ENCODE measurements around the gene TBC1D30.
"Not testable (repeated sequence)": the region's sequence is repeated elsewhere in the genome, so short reads cannot be mapped to it uniquely, and the experiment has no call there.

The TBC1D30 gene

DNA sequence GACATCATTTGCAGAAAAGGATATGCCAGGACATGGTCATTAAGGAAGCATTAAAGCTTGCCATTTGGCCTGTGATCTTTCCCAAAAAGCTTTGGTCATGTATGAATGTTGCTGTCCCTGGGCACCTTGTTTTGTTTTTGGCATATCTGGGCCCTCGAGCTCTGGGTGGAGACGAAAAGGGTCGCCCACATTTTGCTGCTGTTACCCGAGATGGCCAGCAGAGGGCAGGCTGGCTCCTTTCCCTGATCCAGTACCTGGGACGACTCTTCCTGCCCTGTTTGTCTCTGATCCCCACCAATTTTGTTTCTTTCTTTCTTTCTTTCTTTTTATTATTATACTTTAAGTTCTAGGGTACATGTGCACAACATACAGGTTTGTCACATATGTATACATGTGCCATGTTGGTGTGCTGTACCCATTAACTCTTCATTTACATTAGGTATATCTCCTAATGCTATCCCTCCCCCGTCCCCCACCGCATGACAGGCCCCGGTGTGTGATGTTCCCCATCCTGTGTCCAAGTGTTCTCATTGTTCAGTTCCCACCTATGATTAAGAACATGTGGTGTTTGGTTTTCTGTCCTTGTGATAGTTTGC is 22.2 kb upstream of the TBC1D30 start:
- not testable (repeated sequence) for H3K4me1 ChIP-seq (ENCODE audit: control insufficient read depth in 5 of 5, insufficient read depth in 5 of 5, low read length in 5 of 5); H3K27me3 ChIP-seq (ENCODE audit: control insufficient read depth in 5 of 5, insufficient read depth in 4 of 5, low read length in 5 of 5); H3K9ac ChIP-seq (ENCODE audit: low read length in 5 of 5); H3K27ac ChIP-seq (ENCODE audit: low read depth, low read length); H3K4me3 ChIP-seq (ENCODE audit: low read depth in 1 of 5, low read length in 5 of 5); H3K36me3 ChIP-seq (ENCODE audit: control insufficient read depth in 5 of 5, insufficient read depth in 5 of 5, low read length in 5 of 5); H3K9me3 ChIP-seq (ENCODE audit: control insufficient read depth in 5 of 5, low read length in 5 of 5)

DNA sequence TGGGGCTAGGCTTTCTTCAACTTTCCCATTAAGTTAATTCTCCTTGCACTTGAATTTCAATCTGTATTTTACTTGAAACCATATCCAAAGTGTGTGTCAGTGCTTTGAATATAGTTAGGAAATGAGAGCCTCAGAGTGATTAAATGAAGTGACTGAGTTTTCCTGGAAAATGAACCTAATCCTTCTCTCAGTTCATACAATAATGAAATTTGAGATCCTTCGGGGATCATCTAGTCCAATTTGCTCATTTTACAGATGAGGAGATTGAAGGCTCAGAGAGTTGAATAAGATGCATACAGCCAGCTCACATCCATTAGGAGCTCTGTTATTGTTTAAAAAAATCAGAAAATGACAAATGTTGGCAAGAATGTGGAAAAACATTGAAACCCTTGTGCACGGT is 18.3 kb upstream of the TBC1D30 start:
- no peaks in the 10 kb centered on the region for H3K27me3 ChIP-seq (ENCODE audit: control insufficient read depth in 5 of 5, insufficient read depth in 4 of 5, low read length in 5 of 5)

GRCh38 chr12:64806593-64807460 is 17.6 kb upstream of the TBC1D30 start:
- no peak overlapping the region for H3K27ac ChIP-seq (ENCODE audit: low read depth, low read length)
- no peaks in the 10 kb centered on the region for H3K27me3 ChIP-seq (ENCODE audit: control insufficient read depth in 5 of 5, insufficient read depth in 4 of 5, low read length in 5 of 5)
- no peak overlapping the region for H3K4me3 ChIP-seq (ENCODE audit: low read depth in 1 of 5, low read length in 5 of 5)
- peaks cover 0 to 4% (median 3%) of the 10 kb centered on the region in 5 donors for H3K4me1 ChIP-seq (ENCODE audit: control insufficient read depth in 5 of 5, insufficient read depth in 5 of 5, low read length in 5 of 5)
- no peak overlapping the region for H3K9ac ChIP-seq (ENCODE audit: low read length in 5 of 5)
- no peaks in the 10 kb centered on the region for H3K9me3 ChIP-seq (ENCODE audit: control insufficient read depth in 5 of 5, low read length in 5 of 5)
- no peaks in the 10 kb centered on the region for H3K36me3 ChIP-seq (ENCODE audit: control insufficient read depth in 5 of 5, insufficient read depth in 5 of 5, low read length in 5 of 5)

More for the DNA sequence above, 18.3 kb upstream of the TBC1D30 start:
- Histone ChIP-seq H3K9me3 (ENCODE audit: control insufficient read depth in 5 of 5, low read length in 5 of 5) (no peaks in the 10 kb centered on the region), H3K9ac (ENCODE audit: low read length in 5 of 5) (no peak overlapping the region), H3K4me3 (ENCODE audit: low read depth in 1 of 5, low read length in 5 of 5) (no peak overlapping the region), H3K27ac (ENCODE audit: low read depth, low read length) (no peak overlapping the region), H3K36me3 (ENCODE audit: control insufficient read depth in 5 of 5, insufficient read depth in 5 of 5, low read length in 5 of 5) (no peaks in the 10 kb centered on the region), H3K4me1 (ENCODE audit: control insufficient read depth in 5 of 5, insufficient read depth in 5 of 5, low read length in 5 of 5) (peaks cover 0 to 4% (median 3%) of the 10 kb centered on the region in 5 donors)

GRCh38 chr12:64808110-64808509 is 16.3 kb upstream of the TBC1D30 start:
- H3K4me3 ChIP-seq (ENCODE audit: low read depth in 1 of 5, low read length in 5 of 5), result no peak overlapping the region
- no peaks in the 10 kb centered on the region for H3K9me3 ChIP-seq (ENCODE audit: control insufficient read depth in 5 of 5, low read length in 5 of 5)
- no peaks in the 10 kb centered on the region for H3K4me1 ChIP-seq (ENCODE audit: control insufficient read depth in 5 of 5, insufficient read depth in 5 of 5, low read length in 5 of 5)
- H3K9ac ChIP-seq (ENCODE audit: low read length in 5 of 5), result no peak overlapping the region
- H3K27me3 ChIP-seq (ENCODE audit: control insufficient read depth in 5 of 5, insufficient read depth in 4 of 5, low read length in 5 of 5), result no peaks in the 10 kb centered on the region
- H3K27ac ChIP-seq (ENCODE audit: low read depth, low read length), result no peak overlapping the region
- H3K36me3 ChIP-seq (ENCODE audit: control insufficient read depth in 5 of 5, insufficient read depth in 5 of 5, low read length in 5 of 5), result no peaks in the 10 kb centered on the region

- Histone ChIP-seq H3K4me3 (ENCODE audit: low read depth in 1 of 5, low read length in 5 of 5) (no peak overlapping the region), H3K9me3 (ENCODE audit: control insufficient read depth in 5 of 5, low read length in 5 of 5) (no peaks in the 10 kb centered on the region), H3K27me3 (ENCODE audit: control insufficient read depth in 5 of 5, insufficient read depth in 4 of 5, low read length in 5 of 5) (no peaks in the 10 kb centered on the region), H3K36me3 (ENCODE audit: control insufficient read depth in 5 of 5, insufficient read depth in 5 of 5, low read length in 5 of 5) (no peaks in the 10 kb centered on the region), H3K9ac (ENCODE audit: low read length in 5 of 5) (no peak overlapping the region), H3K4me1 (ENCODE audit: control insufficient read depth in 5 of 5, insufficient read depth in 5 of 5, low read length in 5 of 5) (no peaks in the 10 kb centered on the region), H3K27ac (ENCODE audit: low read depth, low read length) (no peak overlapping the region)
Observed at GRCh38 chr12:64810831-64811230, 13.6 kb upstream of the TBC1D30 start.

DNA sequence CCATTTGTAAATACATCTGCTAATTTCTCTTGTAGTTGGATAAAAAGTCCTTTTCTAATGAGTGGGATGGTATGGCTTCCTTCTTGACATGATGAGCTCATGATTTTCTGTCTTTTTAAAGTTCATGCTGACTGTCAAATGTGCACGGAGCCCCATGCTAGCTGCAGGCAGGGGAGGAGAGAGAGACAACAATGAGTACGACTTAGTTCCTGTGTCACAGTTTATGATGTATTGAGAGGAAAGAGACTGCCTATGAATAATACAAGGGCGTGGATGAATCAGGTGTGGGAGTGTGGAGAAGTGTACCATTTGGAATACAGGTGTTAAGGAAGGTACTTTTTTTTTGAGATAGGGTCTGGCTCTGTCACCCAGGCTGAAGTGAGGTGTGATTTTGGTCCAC is 10.7 kb upstream of the TBC1D30 start:
- Histone ChIP-seq H3K4me3 (ENCODE audit: low read depth in 1 of 5, low read length in 5 of 5) (no peak overlapping the region), H3K4me1 (ENCODE audit: control insufficient read depth in 5 of 5, insufficient read depth in 5 of 5, low read length in 5 of 5) (peaks cover 0 to 5% (median 0%) of the 10 kb centered on the region in 5 donors), H3K9me3 (ENCODE audit: control insufficient read depth in 5 of 5, low read length in 5 of 5) (no peaks in the 10 kb centered on the region), H3K36me3 (ENCODE audit: control insufficient read depth in 5 of 5, insufficient read depth in 5 of 5, low read length in 5 of 5) (no peaks in the 10 kb centered on the region), H3K27me3 (ENCODE audit: control insufficient read depth in 5 of 5, insufficient read depth in 4 of 5, low read length in 5 of 5) (no peaks in the 10 kb centered on the region), H3K9ac (ENCODE audit: low read length in 5 of 5) (no peak overlapping the region), H3K27ac (ENCODE audit: low read depth, low read length) (no peak overlapping the region)

- Histone ChIP-seq H3K27me3 (ENCODE audit: control insufficient read depth in 5 of 5, insufficient read depth in 4 of 5, low read length in 5 of 5) (no peaks in the 10 kb centered on the region), H3K4me1 (ENCODE audit: control insufficient read depth in 5 of 5, insufficient read depth in 5 of 5, low read length in 5 of 5) (peaks cover 0 to 5% (median 0%) of the 10 kb centered on the region in 5 donors), H3K9me3 (ENCODE audit: control insufficient read depth in 5 of 5, low read length in 5 of 5) (no peaks in the 10 kb centered on the region), H3K36me3 (ENCODE audit: control insufficient read depth in 5 of 5, insufficient read depth in 5 of 5, low read length in 5 of 5) (no peaks in the 10 kb centered on the region), H3K27ac (ENCODE audit: low read depth, low read length) (no peak overlapping the region), H3K4me3 (ENCODE audit: low read depth in 1 of 5, low read length in 5 of 5) (no peak overlapping the region), H3K9ac (ENCODE audit: low read length in 5 of 5) (no peak overlapping the region)
Observed at GRCh38 chr12:64814432-64814831, 10.0 kb upstream of the TBC1D30 start.

- Histone ChIP-seq H3K27me3 (ENCODE audit: control insufficient read depth in 5 of 5, insufficient read depth in 4 of 5, low read length in 5 of 5) (peaks cover 7 to 11% (median 9%) of the 10 kb centered on the region in 5 donors), H3K9me3 (ENCODE audit: control insufficient read depth in 5 of 5, low read length in 5 of 5) (no peaks in the 10 kb centered on the region), H3K4me3 (ENCODE audit: low read depth in 1 of 5, low read length in 5 of 5) (no peak overlapping the region), H3K9ac (ENCODE audit: low read length in 5 of 5) (no peak overlapping the region), H3K36me3 (ENCODE audit: control insufficient read depth in 5 of 5, insufficient read depth in 5 of 5, low read length in 5 of 5) (no peaks in the 10 kb centered on the region), H3K4me1 (ENCODE audit: control insufficient read depth in 5 of 5, insufficient read depth in 5 of 5, low read length in 5 of 5) (peaks cover 0 to 15% (median 10%) of the 10 kb centered on the region in 5 donors), H3K27ac (ENCODE audit: low read depth, low read length) (no peak overlapping the region)
Observed at GRCh38 chr12:64819816-64820402, 4.5 kb upstream of the TBC1D30 start.

GRCh38 chr12:64820593-64820992 is 3.9 kb upstream of the TBC1D30 start:
- Histone ChIP-seq H3K4me1 (ENCODE audit: control insufficient read depth in 5 of 5, insufficient read depth in 5 of 5, low read length in 5 of 5) (peaks cover 0 to 22% (median 16%) of the 10 kb centered on the region in 5 donors), H3K9me3 (ENCODE audit: control insufficient read depth in 5 of 5, low read length in 5 of 5) (no peaks in the 10 kb centered on the region), H3K4me3 (ENCODE audit: low read depth in 1 of 5, low read length in 5 of 5) (no peak overlapping the region), H3K9ac (ENCODE audit: low read length in 5 of 5) (no peak overlapping the region), H3K27ac (ENCODE audit: low read depth, low read length) (no peak overlapping the region), H3K27me3 (ENCODE audit: control insufficient read depth in 5 of 5, insufficient read depth in 4 of 5, low read length in 5 of 5) (peaks cover 14 to 18% (median 15%) of the 10 kb centered on the region in 5 donors), H3K36me3 (ENCODE audit: control insufficient read depth in 5 of 5, insufficient read depth in 5 of 5, low read length in 5 of 5) (no peaks in the 10 kb centered on the region)

DNA sequence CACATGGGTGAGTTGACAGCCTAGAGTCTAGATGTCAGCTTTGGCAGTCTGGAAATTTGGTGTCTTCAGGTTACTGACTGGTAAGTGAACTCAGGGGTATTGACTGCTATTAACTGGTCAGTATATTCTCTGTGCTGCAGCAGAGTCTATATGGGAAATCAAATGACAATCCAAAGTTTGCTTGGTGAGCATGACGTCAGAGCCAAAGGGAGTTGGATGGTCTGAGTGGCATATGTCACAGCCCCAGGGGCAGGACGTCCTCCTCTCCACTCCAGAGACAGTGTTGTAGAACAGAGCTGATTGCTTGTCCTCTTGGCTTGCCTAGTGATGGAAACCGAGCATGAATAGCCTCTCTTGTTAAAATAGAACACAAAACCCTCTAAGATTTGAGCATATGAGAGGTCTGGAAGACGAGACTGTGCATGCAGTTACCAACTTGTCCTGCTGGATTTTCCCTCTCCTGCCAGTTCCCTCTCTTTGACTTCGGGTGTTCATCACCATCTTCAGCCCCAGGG is 3.3 kb upstream of the TBC1D30 start:
- H3K27ac ChIP-seq (ENCODE audit: low read depth, low read length), result no peak overlapping the region
- H3K4me3 ChIP-seq (ENCODE audit: low read depth in 1 of 5, low read length in 5 of 5), result no peak overlapping the region
- H3K9ac ChIP-seq (ENCODE audit: low read length in 5 of 5), result no peak overlapping the region
- H3K9me3 ChIP-seq (ENCODE audit: control insufficient read depth in 5 of 5, low read length in 5 of 5), result no peaks in the 10 kb centered on the region
- peaks cover 19 to 24% (median 21%) of the 10 kb centered on the region in 5 donors for H3K27me3 ChIP-seq (ENCODE audit: control insufficient read depth in 5 of 5, insufficient read depth in 4 of 5, low read length in 5 of 5)
- no peaks in the 10 kb centered on the region for H3K36me3 ChIP-seq (ENCODE audit: control insufficient read depth in 5 of 5, insufficient read depth in 5 of 5, low read length in 5 of 5)
- peaks cover 0 to 28% (median 21%) of the 10 kb centered on the region in 5 donors for H3K4me1 ChIP-seq (ENCODE audit: control insufficient read depth in 5 of 5, insufficient read depth in 5 of 5, low read length in 5 of 5)

All from subcutaneous abdominal adipose tissue (tissue), 5 donors.